Measurements from ENCODE around the gene ACADM. TPM values are rescaled to one million over a fixed set of nuclear protein-coding genes. Genes with fewer than 3 reads are reported as not detected.

ACADM gene
- total and polyA plus RNA-seq, 2 of the 13 experiments (the other 11 are each of a cell fraction or from before 2014, with no cell fraction given): 43.7 to 92.2 TPM

DNA sequence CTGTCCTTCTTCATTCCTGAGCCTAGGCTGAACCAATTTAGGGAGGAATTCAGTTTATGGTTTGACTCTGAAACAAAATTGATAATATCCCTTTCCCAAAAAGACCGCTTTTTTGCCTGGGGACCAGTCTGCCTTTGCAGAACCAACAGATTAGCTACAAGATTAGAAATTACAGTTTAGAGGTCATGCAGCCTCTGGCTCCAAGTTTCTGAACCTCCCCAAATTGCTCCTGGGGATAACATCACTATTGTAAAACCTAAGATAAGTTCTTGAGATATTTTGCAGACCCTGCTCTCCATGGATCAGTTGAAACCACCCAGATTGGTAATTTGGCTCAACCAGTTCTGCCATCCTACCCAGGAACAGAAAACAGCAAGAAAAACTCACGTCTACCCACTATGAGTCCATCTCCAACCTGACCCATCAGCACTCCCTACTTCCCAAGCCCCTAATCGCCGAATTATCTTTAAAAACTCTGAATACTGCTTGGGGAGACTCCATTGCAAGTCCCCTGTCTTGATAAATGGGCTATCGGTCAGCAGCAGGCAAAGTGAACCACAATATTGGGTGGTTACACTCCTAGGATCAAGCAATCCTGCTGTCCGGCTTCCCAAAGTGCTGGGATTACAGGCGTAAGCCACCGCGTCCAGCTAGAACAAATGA, 60.9 kb downstream of the ACADM start (continued):
- TF ChIP-seq ERF (CRISPR knock-in tag; IDR thresholded peaks at IDR 0.05): no peak
- TF ChIP-seq, protein P1, sequence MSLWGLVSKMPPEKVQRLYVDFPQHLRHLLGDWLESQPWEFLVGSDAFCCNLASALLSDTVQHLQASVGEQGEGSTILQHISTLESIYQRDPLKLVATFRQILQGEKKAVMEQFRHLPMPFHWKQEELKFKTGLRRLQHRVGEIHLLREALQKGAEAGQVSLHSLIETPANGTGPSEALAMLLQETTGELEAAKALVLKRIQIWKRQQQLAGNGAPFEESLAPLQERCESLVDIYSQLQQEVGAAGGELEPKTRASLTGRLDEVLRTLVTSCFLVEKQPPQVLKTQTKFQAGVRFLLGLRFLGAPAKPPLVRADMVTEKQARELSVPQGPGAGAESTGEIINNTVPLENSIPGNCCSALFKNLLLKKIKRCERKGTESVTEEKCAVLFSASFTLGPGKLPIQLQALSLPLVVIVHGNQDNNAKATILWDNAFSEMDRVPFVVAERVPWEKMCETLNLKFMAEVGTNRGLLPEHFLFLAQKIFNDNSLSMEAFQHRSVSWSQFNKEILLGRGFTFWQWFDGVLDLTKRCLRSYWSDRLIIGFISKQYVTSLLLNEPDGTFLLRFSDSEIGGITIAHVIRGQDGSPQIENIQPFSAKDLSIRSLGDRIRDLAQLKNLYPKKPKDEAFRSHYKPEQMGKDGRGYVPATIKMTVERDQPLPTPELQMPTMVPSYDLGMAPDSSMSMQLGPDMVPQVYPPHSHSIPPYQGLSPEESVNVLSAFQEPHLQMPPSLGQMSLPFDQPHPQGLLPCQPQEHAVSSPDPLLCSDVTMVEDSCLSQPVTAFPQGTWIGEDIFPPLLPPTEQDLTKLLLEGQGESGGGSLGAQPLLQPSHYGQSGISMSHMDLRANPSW (CRISPR knock-in tag; IDR thresholded peaks at IDR 0.05; ENCODE audit: borderline replicate concordance): 0 out of 2 replicates have a peak, but pooled peaks have one; percentile 54
- no peak for TF ChIP-seq AKAP8 (CRISPR knock-in tag; IDR thresholded peaks at IDR 0.05)
- 0 out of 2 replicates have a peak, but pooled peaks have one; percentile 8 for TF ChIP-seq ZNF816 (CRISPR knock-in tag; IDR thresholded peaks at IDR 0.05; ENCODE audit: borderline replicate concordance)
- TF ChIP-seq KAT7 (CRISPR knock-in tag; IDR thresholded peaks at IDR 0.05; ENCODE audit: borderline replicate concordance): no peak
- TF ChIP-seq TGIF2 (CRISPR knock-in tag; IDR thresholded peaks at IDR 0.05): no peak
- no peak for TF ChIP-seq SYNCRIP (IDR thresholded peaks at IDR 0.05; ENCODE audit: insufficient read depth, low read depth, low read length)
- no peak for TF ChIP-seq MYNN (CRISPR knock-in tag; IDR thresholded peaks at IDR 0.05; ENCODE audit: low read depth)
- TF ChIP-seq FOSL1 (CRISPR knock-in tag; IDR thresholded peaks at IDR 0.05; ENCODE audit: borderline replicate concordance): no peak
- no peak for TF ChIP-seq ZNF800 (CRISPR knock-in tag; IDR thresholded peaks at IDR 0.05)
- no peak for TF ChIP-seq ATRX (CRISPR knock-in tag; IDR thresholded peaks at IDR 0.05; ENCODE audit: borderline replicate concordance)
- no peak for TF ChIP-seq YEATS4 (CRISPR knock-in tag; IDR thresholded peaks at IDR 0.05; ENCODE audit: borderline replicate concordance)
- TF ChIP-seq, protein P2, sequence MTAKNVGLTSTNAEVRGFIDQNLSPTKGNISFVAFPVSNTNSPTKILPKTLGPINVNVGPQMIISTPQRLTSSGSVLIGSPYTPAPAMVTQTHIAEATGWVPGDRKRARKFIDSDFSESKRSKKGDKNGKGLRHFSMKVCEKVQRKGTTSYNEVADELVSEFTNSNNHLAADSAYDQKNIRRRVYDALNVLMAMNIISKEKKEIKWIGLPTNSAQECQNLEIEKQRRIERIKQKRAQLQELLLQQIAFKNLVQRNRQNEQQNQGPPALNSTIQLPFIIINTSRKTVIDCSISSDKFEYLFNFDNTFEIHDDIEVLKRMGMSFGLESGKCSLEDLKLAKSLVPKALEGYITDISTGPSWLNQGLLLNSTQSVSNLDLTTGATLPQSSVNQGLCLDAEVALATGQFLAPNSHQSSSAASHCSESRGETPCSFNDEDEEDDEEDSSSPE (CRISPR knock-in tag; IDR thresholded peaks at IDR 0.05): no peak
- TF ChIP-seq ZEB1 (IDR thresholded peaks at IDR 0.05; ENCODE audit: insufficient replicate concordance, low read depth): no peak
- TF ChIP-seq ZNF407 (CRISPR knock-in tag; IDR thresholded peaks at IDR 0.05; ENCODE audit: not compliant biosample characterization): no peak
